Activated naive CD4-positive, alpha-beta T cell treated with anti-CD3 and anti-CD28 coated beads for 36 hours (primary cell): Measurements from ENCODE around the gene SPDEF. TPM values are rescaled to one million over a fixed set of nuclear protein-coding genes. Genes with fewer than 3 reads are reported as not detected.

Source experiments
- CTCF ChIA-PET: fragments of 350-600 bp; sonication (Branson Sonifier 250); formaldehyde crosslinking; loops from one replicate; lab custom pipeline; 2021; ENCODE audit warnings: antibody characterized with exemption; lab: Charles Lee
- DNase-seq: peaks from one replicate; pipeline ENCODE4 v3.0.0-alpha.2; 2020
- H3K27ac Mint-ChIP-seq: one replicate; pipeline ENCODE4 v1.8.0; 2021; ENCODE audit warnings: mild to moderate bottlenecking, mixed read lengths
- H3K27me3 Mint-ChIP-seq: one replicate; pipeline ENCODE4 v1.8.0; 2021; ENCODE audit warnings: low read depth, mixed read lengths
- H3K36me3 Mint-ChIP-seq: one replicate; pipeline ENCODE4 v1.8.0; 2021; ENCODE audit warnings: low read depth, mixed read lengths
- H3K4me1 Mint-ChIP-seq: one replicate; pipeline ENCODE4 v1.8.0; 2021; ENCODE audit warnings: low read depth, mixed read lengths
- H3K4me3 Mint-ChIP-seq: one replicate; pipeline ENCODE4 v1.8.0; 2021; ENCODE audit warnings: mild to moderate bottlenecking, moderate library complexity, mixed read lengths
- H3K9me3 Mint-ChIP-seq: one replicate; pipeline ENCODE4 v1.8.0; 2021; ENCODE audit warnings: mixed read lengths
- intact Hi-C: fragments of 100-400 bp; cut with micrococcal nuclease; formaldehyde crosslinking; loops from one replicate; pipeline ENCODE4 v1.15.1; 2023
- total RNA-seq, 2 experiments: library from RNA; stranded (reverse); gene quantifications; one replicate each; pipeline ENCODE4 v1.2.3, GENCODE V29; 2021

The SPDEF gene
- total RNA-seq, 2 experiments from 2014 or later: 0.24 to 0.35 TPM

- no peak overlapping the region for H3K27ac Mint-ChIP-seq
- peaks cover 6% of the 10 kb centered on the region for H3K4me1 Mint-ChIP-seq
- H3K27me3 Mint-ChIP-seq: no peaks in the 10 kb centered on the region
- no peak overlapping the region for H3K4me3 Mint-ChIP-seq
- no peaks in the 10 kb centered on the region for H3K9me3 Mint-ChIP-seq
- intact Hi-C loops: no loop called here
- CTCF ChIA-PET: interaction anchor here (1.0 to 1.8 kb wide), 3 partner anchors 116 to 331 kb away, joined by 3 to 5 read pairs (median 5); partner anchors contain the start of gene SMIM29
- DNase-seq: no peak
- no peaks in the 10 kb centered on the region for H3K36me3 Mint-ChIP-seq
Observed at GRCh38 chr6:34580707-34581560, 24.8 kb upstream of the SPDEF start.

GRCh38 chr6:34578445-34579262 lies 22.5 kb upstream of the SPDEF start:
- H3K27me3 Mint-ChIP-seq: no peaks in the 10 kb centered on the region
- H3K27ac Mint-ChIP-seq: no peak overlapping the region
- no peak for DNase-seq
- no peak overlapping the region for H3K4me3 Mint-ChIP-seq
- no peaks in the 10 kb centered on the region for H3K36me3 Mint-ChIP-seq
- CTCF ChIA-PET: interaction anchor here (0.5 kb wide), 1 partner anchor 296 kb away, joined by 5 read pairs; no protein-coding TSS in a partner anchor
- intact Hi-C loops: no loop called here
- no peaks in the 10 kb centered on the region for H3K9me3 Mint-ChIP-seq
- no peaks in the 10 kb centered on the region for H3K4me1 Mint-ChIP-seq

- no peak for DNase-seq
- H3K36me3 Mint-ChIP-seq: no peaks in the 10 kb centered on the region
- CTCF ChIA-PET: no interaction called here
Observed at GRCh38 chr6:34576286-34576955, 20.3 kb upstream of the SPDEF start.

GRCh38 chr6:34575326-34575725 lies 19.2 kb upstream of the SPDEF start:
- no peak for DNase-seq
- H3K9me3 Mint-ChIP-seq: no peaks in the 10 kb centered on the region
- CTCF ChIA-PET: no interaction called here
- no peak overlapping the region for H3K4me3 Mint-ChIP-seq
- H3K27ac Mint-ChIP-seq: no peak overlapping the region
- H3K27me3 Mint-ChIP-seq: no peaks in the 10 kb centered on the region
- H3K4me1 Mint-ChIP-seq: no peaks in the 10 kb centered on the region
- intact Hi-C loops: no loop called here
- H3K36me3 Mint-ChIP-seq: no peaks in the 10 kb centered on the region

More at GRCh38 chr6:34576286-34576955, 20.3 kb upstream of the SPDEF start:
- Mint-ChIP-seq H3K9me3 (no peaks in the 10 kb centered on the region), H3K4me1 (no peaks in the 10 kb centered on the region), H3K4me3 (no peak overlapping the region), H3K27me3 (no peaks in the 10 kb centered on the region), H3K27ac (no peak overlapping the region)
- intact Hi-C loops: no loop called here

- Mint-ChIP-seq H3K4me1 (no peaks in the 10 kb centered on the region), H3K9me3 (no peaks in the 10 kb centered on the region), H3K36me3 (no peaks in the 10 kb centered on the region), H3K27me3 (no peaks in the 10 kb centered on the region), H3K4me3 (no peak overlapping the region), H3K27ac (no peak overlapping the region)
- no peak for DNase-seq
- intact Hi-C loops: no loop called here
- CTCF ChIA-PET: no interaction called here
Observed at GRCh38 chr6:34574647-34575293, 18.6 kb upstream of the SPDEF start.

- no peak for DNase-seq
- Mint-ChIP-seq H3K4me3 (no peak overlapping the region), H3K9me3 (no peaks in the 10 kb centered on the region), H3K36me3 (no peaks in the 10 kb centered on the region), H3K27me3 (no peaks in the 10 kb centered on the region), H3K27ac (no peak overlapping the region), H3K4me1 (no peaks in the 10 kb centered on the region)
- intact Hi-C loops: no loop called here
- CTCF ChIA-PET: no interaction called here
Observed at GRCh38 chr6:34573567-34574183, 17.5 kb upstream of the SPDEF start.

GRCh38 chr6:34572585-34572984 lies 16.5 kb upstream of the SPDEF start:
- H3K4me1 Mint-ChIP-seq: no peaks in the 10 kb centered on the region
- H3K27ac Mint-ChIP-seq: no peak overlapping the region
- H3K27me3 Mint-ChIP-seq: no peaks in the 10 kb centered on the region
- intact Hi-C loops: no loop called here
- H3K9me3 Mint-ChIP-seq: no peaks in the 10 kb centered on the region
- CTCF ChIA-PET: no interaction called here
- H3K36me3 Mint-ChIP-seq: no peaks in the 10 kb centered on the region
- no peak for DNase-seq
- no peak overlapping the region for H3K4me3 Mint-ChIP-seq

GRCh38 chr6:34572021-34572420 lies 15.9 kb upstream of the SPDEF start:
- Mint-ChIP-seq H3K4me1 (no peaks in the 10 kb centered on the region), H3K9me3 (no peaks in the 10 kb centered on the region), H3K27ac (no peak overlapping the region), H3K4me3 (no peak overlapping the region), H3K36me3 (no peaks in the 10 kb centered on the region), H3K27me3 (no peaks in the 10 kb centered on the region)
- DNase-seq: no peak
- intact Hi-C loops: no loop called here
- CTCF ChIA-PET: no interaction called here

- Mint-ChIP-seq H3K9me3 (no peaks in the 10 kb centered on the region), H3K4me3 (no peak overlapping the region), H3K27me3 (no peaks in the 10 kb centered on the region), H3K4me1 (no peaks in the 10 kb centered on the region), H3K36me3 (no peaks in the 10 kb centered on the region), H3K27ac (no peak overlapping the region)
- CTCF ChIA-PET: no interaction called here
- intact Hi-C loops: no loop called here
- DNase-seq: no peak
Observed at GRCh38 chr6:34571388-34571787, 15.3 kb upstream of the SPDEF start.

- CTCF ChIA-PET: interaction anchor here (0.6 kb wide), 1 partner anchor 902 kb away, joined by 4 read pairs; no protein-coding TSS in a partner anchor
- Mint-ChIP-seq H3K9me3 (no peaks in the 10 kb centered on the region), H3K4me3 (no peak overlapping the region), H3K27ac (no peak overlapping the region), H3K36me3 (no peaks in the 10 kb centered on the region), H3K27me3 (no peaks in the 10 kb centered on the region), H3K4me1 (no peaks in the 10 kb centered on the region)
- intact Hi-C loops: no loop called here
- DNase-seq: no peak
Observed at GRCh38 chr6:34570066-34570833, 14.1 kb upstream of the SPDEF start.

GRCh38 chr6:34569361-34569973 lies 13.3 kb upstream of the SPDEF start:
- CTCF ChIA-PET: interaction anchor here (1.0 kb wide), 1 partner anchor 406 kb away, joined by 5 read pairs; no protein-coding TSS in a partner anchor
- no peaks in the 10 kb centered on the region for H3K9me3 Mint-ChIP-seq
- H3K36me3 Mint-ChIP-seq: no peaks in the 10 kb centered on the region
- H3K4me1 Mint-ChIP-seq: no peaks in the 10 kb centered on the region
- no peak overlapping the region for H3K4me3 Mint-ChIP-seq
- intact Hi-C loops: no loop called here
- no peak overlapping the region for H3K27ac Mint-ChIP-seq
- no peak for DNase-seq
- H3K27me3 Mint-ChIP-seq: no peaks in the 10 kb centered on the region
